Fibroblast of skin of back (primary cell): ENCODE results near the gene GH2.
"Not testable (repeated sequence)": the region's sequence is repeated elsewhere in the genome, so short reads cannot be mapped to it uniquely, and the experiment has no call there.

ENCODE experiments used
- DNase-seq: peaks from one replicate; pipeline ENCODE4 v3.0.0-alpha.2; 2013

The GH2 gene

DNA sequence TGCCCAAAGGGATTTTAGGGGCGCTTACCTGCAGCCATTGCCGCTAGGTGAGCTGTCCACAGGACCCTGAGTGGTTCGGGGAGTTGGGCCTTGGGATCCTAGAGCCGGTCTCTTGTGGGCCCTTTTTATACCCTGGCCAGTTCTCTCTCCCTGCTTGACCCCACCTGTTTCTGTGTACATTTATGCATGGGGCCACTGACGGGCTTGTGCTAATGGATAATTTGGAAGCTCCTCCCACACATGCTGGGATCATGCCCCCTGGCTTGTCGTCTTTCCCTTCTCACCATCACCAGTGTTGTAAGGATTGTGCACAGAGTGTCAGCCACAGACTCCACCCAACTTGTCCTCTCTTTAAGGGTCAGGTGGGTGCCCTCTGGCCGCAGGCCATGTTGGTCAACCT lies 8.2 kb downstream of the GH2 start, which contains the start of gene CSH2:
Gene CSH2 (minus strand): TSS at position 101 of the 400 bp plus-strand sequence. CDS start 63 bp downstream, at position 38.
- DNase-seq: not testable (repeated sequence)

DNA sequence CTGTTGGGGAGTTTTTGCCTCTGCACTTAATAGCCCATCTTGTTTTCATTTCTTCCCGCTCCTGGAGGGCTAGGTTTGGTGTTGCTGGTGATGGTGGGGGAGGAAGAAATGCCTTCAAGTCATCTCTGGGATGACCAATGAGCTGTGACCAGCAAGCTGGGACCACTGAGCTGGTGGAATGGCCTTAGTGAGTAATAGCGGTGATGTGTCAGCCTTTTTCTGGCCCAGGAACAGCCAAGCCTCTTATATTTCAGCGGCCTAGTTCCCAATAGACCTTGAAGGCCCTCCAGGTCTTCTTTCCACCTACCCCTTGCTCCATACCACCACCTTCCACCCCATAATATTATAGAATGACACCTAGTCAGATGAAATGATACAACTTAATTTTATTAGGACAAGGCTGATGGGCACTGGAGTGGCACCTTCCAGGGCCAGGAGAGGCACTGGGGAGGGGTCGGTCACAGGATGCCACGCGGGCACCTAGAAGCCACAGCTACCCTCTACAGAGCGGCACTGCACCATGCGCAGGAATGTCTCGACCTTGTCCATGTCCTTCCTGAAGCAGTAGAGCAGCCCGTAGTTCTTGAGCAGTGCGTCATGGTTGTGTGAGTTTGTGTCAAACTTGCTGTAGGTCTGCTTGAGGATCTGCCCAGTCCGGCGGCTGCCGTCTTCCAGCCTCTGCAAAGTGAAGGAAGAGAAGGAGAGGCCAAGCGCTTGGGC lies 9.9 kb downstream of the GH2 start:
- DNase-seq: not testable (repeated sequence)

DNA sequence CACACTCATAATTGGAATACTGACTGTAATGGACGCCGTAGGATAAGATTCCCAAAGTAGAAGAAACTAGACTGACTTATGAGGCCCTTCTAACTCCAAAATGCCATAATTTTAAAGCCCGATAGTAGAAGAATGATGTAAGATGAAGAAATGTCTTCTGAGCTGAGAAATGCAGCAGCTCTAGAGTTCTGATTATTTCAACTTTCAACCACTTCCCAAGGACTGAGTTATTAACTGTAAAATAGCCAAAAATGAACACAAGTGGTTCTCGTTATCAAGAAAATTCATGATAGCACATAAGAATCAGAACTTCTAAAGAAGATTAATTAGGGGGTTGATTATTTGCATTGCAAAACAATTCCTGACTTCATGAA lies 11.5 kb downstream of the GH2 start:
- not testable (repeated sequence) for DNase-seq

DNA sequence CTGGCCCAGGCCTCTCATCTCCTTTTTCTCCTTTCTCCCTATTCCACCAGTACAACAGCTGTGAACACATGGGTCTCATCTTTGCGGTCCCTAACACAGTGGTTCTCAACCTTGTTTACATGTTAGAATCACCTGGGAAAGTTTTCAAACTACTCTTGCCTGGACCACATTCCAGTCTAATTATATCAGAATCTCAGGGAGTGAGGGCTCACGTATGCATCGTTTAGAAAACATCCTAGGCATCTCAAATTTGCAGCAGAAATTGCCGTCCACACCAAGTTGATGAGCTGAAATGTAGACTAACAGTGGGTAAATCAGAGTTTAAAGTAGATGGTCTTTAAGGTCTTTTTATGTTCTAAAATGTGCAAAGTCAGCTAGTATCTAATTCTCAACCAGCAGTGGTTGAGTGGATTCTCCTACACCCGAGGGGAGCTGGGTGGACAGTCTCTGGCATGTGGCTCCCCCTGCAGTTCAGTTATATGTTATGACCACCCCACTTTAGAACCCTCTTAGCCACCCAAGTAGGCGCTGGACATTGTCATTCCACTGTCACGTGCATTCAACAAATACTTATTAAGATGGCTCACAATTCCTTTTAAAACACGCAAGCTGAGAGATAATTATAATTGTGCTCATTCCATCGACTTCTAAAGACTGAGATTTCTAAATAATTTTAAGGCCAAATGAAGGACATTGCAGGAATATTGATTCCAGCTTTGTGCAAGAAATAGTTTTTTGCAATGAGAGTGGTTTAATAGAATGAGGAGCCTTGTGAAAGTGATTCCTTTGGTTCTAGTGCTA lies 12.1 kb downstream of the GH2 start:
- peak; percentile 34 for DNase-seq

- not testable (repeated sequence) for DNase-seq
Observed at GRCh38 chr17:63866625-63867024, 15.1 kb downstream of the GH2 start.

- no peak for DNase-seq
Observed at GRCh38 chr17:63859257-63859656, 22.5 kb downstream of the GH2 start.

DNA sequence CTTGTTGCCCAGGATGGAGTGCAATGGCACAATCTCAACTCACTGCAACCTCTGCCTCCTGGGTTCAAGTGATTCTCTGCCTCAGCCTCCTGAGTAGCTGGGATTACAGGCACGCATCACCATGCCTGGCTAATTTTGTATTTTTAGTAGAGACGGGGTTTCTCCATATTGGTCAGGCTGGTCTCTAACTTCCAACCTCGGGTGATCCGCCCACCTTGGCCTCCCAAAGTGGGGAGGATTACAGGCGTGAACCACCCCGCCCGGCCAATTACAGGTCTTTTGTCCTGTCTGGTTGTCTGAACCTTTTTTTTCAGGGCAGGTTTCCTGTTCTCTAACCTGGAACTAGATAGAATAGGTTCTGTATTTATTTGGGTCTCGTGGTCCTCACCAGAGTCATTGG lies 25.3 kb downstream of the GH2 start:
- not testable (repeated sequence) for DNase-seq

DNA sequence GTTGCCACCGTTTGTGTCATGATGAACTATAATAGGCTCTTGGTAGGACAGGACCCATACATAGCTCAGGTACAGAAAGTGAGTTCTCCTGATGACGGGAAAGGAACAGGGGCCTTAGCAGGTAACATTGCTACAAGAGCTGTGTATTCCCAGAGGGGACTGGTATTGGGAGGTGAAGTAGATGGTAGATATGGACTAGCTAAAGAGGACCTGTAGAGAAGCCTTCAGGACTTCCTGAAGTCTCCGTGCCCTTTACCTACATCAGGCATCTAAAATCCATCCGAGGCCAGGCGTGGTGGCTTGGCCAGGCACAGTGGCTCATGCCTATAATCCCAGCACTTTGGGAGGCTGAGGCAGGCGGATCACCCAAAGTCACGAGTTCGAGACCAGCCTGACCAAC lies 26.6 kb downstream of the GH2 start:
- no peak for DNase-seq

DNA sequence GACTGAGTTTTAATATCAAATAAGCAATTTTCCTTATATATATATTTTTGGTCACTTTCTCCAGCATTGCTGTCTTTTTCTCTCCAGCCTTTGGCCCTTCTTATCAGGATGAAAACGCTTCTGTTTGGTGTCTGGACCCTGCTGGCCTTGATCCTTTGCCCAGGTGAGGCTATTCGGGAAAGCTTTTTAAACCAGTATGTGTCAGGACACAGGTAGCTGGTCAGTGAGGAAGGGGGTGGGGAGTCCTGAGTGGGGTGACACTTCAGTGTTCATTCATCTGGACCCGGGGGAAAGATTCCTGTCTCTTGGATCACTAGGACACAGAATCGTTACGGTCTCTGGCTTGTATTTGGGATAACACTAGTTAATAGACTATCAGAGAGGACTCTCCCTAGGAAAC lies 27.0 kb downstream of the GH2 start:
- DNase-seq: no peak

GRCh38 chr17:63853260-63853659 lies 28.5 kb downstream of the GH2 start:
- DNase-seq: no peak

GRCh38 chr17:63850401-63850800 lies 31.3 kb downstream of the GH2 start:
- no peak for DNase-seq

DNA sequence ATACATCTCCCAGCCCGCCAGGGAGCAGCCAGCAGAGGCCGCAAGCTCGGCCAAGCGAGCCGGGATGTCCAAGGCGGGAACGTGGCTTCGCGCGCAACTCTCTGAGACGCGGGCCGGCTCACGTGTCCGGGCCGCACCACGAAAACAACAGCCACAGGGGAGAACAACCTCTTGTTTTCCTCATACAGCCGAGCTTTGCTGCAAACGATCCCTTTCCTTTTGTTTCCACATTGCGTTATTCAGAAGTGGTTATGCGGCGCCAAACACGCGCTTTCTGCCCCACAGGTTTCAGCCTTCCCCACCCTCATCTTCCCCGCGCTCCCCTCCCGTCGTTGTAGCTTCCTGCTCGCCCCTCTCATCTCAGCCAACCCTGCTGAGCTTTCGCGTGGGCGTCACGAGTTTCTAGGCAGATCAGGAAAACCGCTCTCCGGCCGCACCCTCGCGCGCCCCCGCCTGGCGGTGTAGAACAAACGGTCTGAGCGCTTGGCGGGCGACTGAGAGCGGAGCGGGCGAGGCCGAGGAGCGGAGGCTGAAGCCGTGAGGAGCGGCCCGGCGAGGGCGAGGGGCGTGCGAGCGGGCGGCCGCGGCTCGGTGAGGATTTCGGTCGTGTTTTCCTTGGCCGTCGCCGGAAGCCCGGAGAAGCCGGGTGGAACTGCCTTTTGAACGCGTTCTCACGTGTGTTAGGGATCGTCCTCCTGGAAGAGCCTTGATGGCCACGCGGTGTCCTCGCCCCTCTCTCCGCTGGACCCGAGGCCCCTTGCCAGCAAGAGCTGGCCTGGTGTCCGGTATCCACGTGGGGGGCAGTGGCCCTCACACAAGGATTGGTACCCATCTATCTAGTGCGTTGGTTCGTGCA lies 32.7 kb downstream of the GH2 start:
- peak; percentile 88 for DNase-seq

GRCh38 chr17:63847525-63848249 lies 34.1 kb downstream of the GH2 start:
- DNase-seq: no peak

- DNase-seq: no peak
Observed at GRCh38 chr17:63845509-63845908, 36.2 kb downstream of the GH2 start.

- no peak for DNase-seq
Observed at GRCh38 chr17:63843910-63844677, 37.6 kb downstream of the GH2 start.

DNA sequence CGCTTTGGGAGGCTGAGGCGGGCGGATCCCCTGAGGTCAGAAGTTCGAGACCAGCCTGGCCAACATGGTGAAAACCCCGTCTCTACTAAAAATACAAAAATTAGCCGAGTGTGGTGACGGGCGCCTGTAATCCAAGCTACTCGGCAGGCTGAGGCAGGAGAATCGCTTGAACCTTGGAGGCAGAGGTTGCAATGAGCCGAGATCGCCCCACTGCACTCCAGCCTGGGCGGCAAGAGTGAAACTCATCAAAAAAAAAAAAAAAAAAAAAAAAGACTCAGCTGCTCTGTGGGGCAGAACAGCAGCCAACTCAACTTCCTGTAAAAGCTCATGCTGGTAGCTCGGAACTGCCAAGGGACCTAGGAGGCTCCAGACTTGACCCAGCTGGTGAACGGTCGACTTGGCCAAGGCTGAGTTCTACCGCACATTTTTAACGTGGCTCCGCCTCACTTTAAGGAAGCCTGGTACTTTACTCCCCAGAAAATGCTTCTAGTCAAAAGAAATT lies 38.3 kb downstream of the GH2 start:
- peak; percentile 53 for DNase-seq

GRCh38 chr17:63842540-63843386 lies 39.0 kb downstream of the GH2 start, which contains the start of gene SMARCD2:
Gene SMARCD2 (minus strand): TSS chr17:63842685. CDS start chr17:63842674, 11 bp downstream.
- DNase-seq: peak; percentile 98

DNA sequence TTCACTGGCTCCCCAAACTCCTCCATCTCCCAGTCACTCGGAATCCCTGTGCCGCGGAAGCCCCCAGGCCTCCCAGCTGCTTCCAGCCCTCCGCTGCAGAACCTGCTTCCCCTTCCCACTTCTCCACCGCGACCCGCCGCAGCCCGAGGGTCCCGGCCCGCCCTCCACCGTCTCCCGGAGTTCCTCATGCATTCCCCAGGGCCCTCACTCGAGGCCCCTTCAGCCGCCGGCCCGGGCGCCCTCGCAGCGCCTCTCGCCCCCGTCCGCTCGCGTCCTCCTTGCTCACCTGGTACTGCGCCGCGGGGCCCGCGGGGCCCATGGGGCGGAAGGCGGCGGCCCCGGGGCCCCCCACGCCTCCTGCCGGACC lies 39.6 kb downstream of the GH2 start:
- no peak for DNase-seq

DNA sequence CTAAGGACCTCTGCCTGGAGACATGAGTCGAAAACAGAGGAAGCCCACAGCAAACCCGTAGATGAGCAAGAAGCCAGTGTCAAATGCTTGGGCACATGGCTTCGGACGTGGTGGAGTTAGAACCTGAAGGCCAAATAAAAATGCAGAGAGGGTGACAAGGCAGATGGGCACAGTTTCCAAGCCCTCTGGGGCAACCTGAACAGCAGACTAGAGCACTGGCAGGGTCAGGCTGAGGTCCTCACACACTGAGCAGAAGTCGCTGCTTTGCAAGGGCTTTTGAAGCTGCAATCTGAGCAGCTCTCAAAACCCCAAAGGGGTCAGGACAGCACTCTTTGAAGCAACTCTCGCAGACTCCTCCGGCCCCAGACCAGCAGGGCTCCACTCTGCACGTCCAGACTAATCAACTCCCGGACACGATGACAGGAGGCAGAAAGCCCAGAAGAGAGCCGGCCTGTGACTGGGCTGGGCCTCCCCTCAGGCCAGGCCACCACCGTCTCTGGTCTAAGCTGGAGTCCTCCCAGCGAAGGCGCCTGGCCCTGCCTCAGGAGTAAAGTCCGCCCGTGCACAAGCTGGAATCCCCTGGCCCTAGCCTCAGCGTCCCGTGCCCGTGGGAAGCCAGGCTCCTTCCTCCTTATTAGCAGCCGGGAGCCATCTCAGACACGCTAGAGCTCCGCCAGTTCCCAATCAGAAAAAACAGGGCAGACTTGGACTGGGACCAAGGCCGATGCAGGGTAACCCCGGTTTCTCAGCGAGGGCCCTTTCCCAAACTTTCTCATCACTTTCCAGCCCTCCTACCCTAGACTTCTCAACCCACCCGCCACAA lies 40.2 kb downstream of the GH2 start:
- DNase-seq: peak; percentile 50
